ENCODE data around the gene DNTTIP2. TPM values are rescaled to one million over a fixed set of nuclear protein-coding genes. Genes with fewer than 3 reads are reported as not detected.

DNTTIP2 gene
- total RNA-seq, 1 experiment from 2014 or later, result 66.1 TPM

GRCh38 chr1:93820554-93821422 lies 58.2 kb downstream of the DNTTIP2 start:
- Histone ChIP-seq H3K4me3 (replicated peaks in 1 of 2; ENCODE audit: low read depth in 1 of 2, low read length in 2 of 2) (no peak overlapping the region), H4K20me1 (ENCODE audit: insufficient read depth) (no peaks in the 10 kb centered on the region), H3K4me2 (ENCODE audit: low read length) (no peak overlapping the region), H3K27ac (ENCODE audit: low read depth, low read length) (no peak overlapping the region), H3K4me1 (ENCODE audit: control insufficient read depth in 1 of 2, insufficient read depth in 2 of 2, low read length in 2 of 2) (peaks cover 0 to 20% of the 10 kb centered on the region in 2 experiments; a peak in 1 of 4 replicates), H3K9me3 (ENCODE audit: control insufficient read depth in 1 of 2, insufficient read depth in 1 of 2, low read depth in 1 of 2, low read length in 2 of 2) (no peaks in the 10 kb centered on the region), H3K9me2 (ENCODE audit: insufficient read depth) (no peaks in the 10 kb centered on the region), H3K9ac (ENCODE audit: low read length) (no peak overlapping the region), H3K36me3 (ENCODE audit: control insufficient read depth in 1 of 2, insufficient read depth in 2 of 2, low read length in 2 of 2) (no peaks in the 10 kb centered on the region), H2AFZ (ENCODE audit: low read depth, low read length, poor library complexity, severe bottlenecking) (no peak overlapping the region), H3K27me3 (ENCODE audit: insufficient read depth, low read length) (no peaks in the 10 kb centered on the region), H3K79me2 (ENCODE audit: insufficient read depth, low read length) (no peaks in the 10 kb centered on the region)
- POLR2A ChIA-PET, result no interaction called here
- intact Hi-C loops (cut with micrococcal nuclease), result no loop called here
- RAD21 ChIA-PET (ENCODE audit: low non-redundant PET in 1 of 2, low total read pairs in 2 of 2, uncharacterized antibody in 2 of 2, unreplicated experiment in 2 of 2), result no interaction called here
- ATAC-seq (no peak), DNase-seq (ENCODE audit: low read depth, low spot score) (no peak)
- BruUV-seq (replicated peaks), result no TSS peak
- TF ChIP-seq SP1 (IDR thresholded peaks at IDR 0.05; ENCODE audit: low read depth) (no peak), CBX3 (IDR thresholded peaks at IDR 0.05; ENCODE audit: low read depth) (no peak), SIN3A (IDR thresholded peaks at IDR 0.05; ENCODE audit: low read depth) (no peak)
- CTCF ChIA-PET, result interaction anchor here (2.2 kb wide), 1 partner anchor 23 kb away, joined by 6 read pairs; no protein-coding TSS in a partner anchor

GRCh38 chr1:93818570-93818959 lies 60.4 kb downstream of the DNTTIP2 start:
- Histone ChIP-seq H2AFZ (ENCODE audit: low read depth, low read length, poor library complexity, severe bottlenecking) (no peak overlapping the region), H3K27me3 (ENCODE audit: insufficient read depth, low read length) (no peaks in the 10 kb centered on the region), H3K9me2 (ENCODE audit: insufficient read depth) (no peaks in the 10 kb centered on the region), H3K4me3 (replicated peaks in 1 of 2; ENCODE audit: low read depth in 1 of 2, low read length in 2 of 2) (no peak overlapping the region), H3K79me2 (ENCODE audit: insufficient read depth, low read length) (no peaks in the 10 kb centered on the region), H3K4me2 (ENCODE audit: low read length) (no peak overlapping the region), H3K9ac (ENCODE audit: low read length) (no peak overlapping the region), H3K27ac (ENCODE audit: low read depth, low read length) (no peak overlapping the region), H3K36me3 (ENCODE audit: control insufficient read depth in 1 of 2, insufficient read depth in 2 of 2, low read length in 2 of 2) (no peaks in the 10 kb centered on the region), H3K9me3 (ENCODE audit: control insufficient read depth in 1 of 2, insufficient read depth in 1 of 2, low read depth in 1 of 2, low read length in 2 of 2) (no peaks in the 10 kb centered on the region), H4K20me1 (ENCODE audit: insufficient read depth) (no peaks in the 10 kb centered on the region), H3K4me1 (ENCODE audit: control insufficient read depth in 1 of 2, insufficient read depth in 2 of 2, low read length in 2 of 2) (peaks cover 3 to 36% of the 10 kb centered on the region in 2 experiments; a peak in 3 of 4 replicates)
- no peak for DNase-seq (ENCODE audit: low read depth, low spot score)
- BruUV-seq (replicated peaks), result no TSS peak
- ATAC-seq, result no peak
- RAD21 ChIA-PET (ENCODE audit: low non-redundant PET in 1 of 2, low total read pairs in 2 of 2, uncharacterized antibody in 2 of 2, unreplicated experiment in 2 of 2), result no interaction called here
- CTCF ChIA-PET, result interaction anchor here (3.0 kb wide), 1 partner anchor 189 kb away, joined by 12 read pairs; no protein-coding TSS in a partner anchor
- intact Hi-C loops (cut with micrococcal nuclease), result loop anchor here (10.0 kb wide), 2 partner anchors 374 to 514 kb away; partner anchors contain the start of gene FNBP1L
- POLR2A ChIA-PET, result no interaction called here
- TF ChIP-seq ATF3 (IDR thresholded peaks at IDR 0.05), result no peak
- TF ChIP-seq REST (IDR thresholded peaks at IDR 0.05; ENCODE audit: low read depth), result no peak
- TF ChIP-seq TCF7L2 (IDR thresholded peaks at IDR 0.05; ENCODE audit: borderline replicate concordance, extremely low read depth, insufficient read depth, insufficient read length), result no peak
- no peak for TF ChIP-seq POLR2AphosphoS5 (IDR thresholded peaks at IDR 0.05; ENCODE audit: low read depth, low read length)
- TF ChIP-seq EZH2phosphoT487 (IDR thresholded peaks at IDR 0.05; ENCODE audit: borderline replicate concordance), result no peak
- no peak for TF ChIP-seq SRF (IDR thresholded peaks at IDR 0.05; ENCODE audit: low read depth)
- no peak for TF ChIP-seq SIN3A (IDR thresholded peaks at IDR 0.05; ENCODE audit: low read depth)
- TF ChIP-seq JUND (IDR thresholded peaks at IDR 0.05), result no peak
- no peak for TF ChIP-seq ZFX (IDR thresholded peaks at IDR 0.05)
- TF ChIP-seq ZNF274 (IDR thresholded peaks at IDR 0.05; ENCODE audit: low read depth, low read length), result no peak
- TF ChIP-seq EGR1 (IDR thresholded peaks at IDR 0.05; ENCODE audit: low read depth), result no peak
- no peak for TF ChIP-seq POLR2A (IDR thresholded peaks at IDR 0.05; ENCODE audit: borderline replicate concordance, extremely low read depth, insufficient read depth, insufficient read length)
- TF ChIP-seq SP1 (IDR thresholded peaks at IDR 0.05; ENCODE audit: low read depth), result no peak
- TF ChIP-seq CEBPB (IDR thresholded peaks at IDR 0.05; ENCODE audit: low read depth), result no peak
- no peak for TF ChIP-seq ELF1 (IDR thresholded peaks at IDR 0.05; ENCODE audit: borderline replicate concordance, low read depth)
- no peak for TF ChIP-seq YY1 (IDR thresholded peaks at IDR 0.05; ENCODE audit: extremely low read depth, insufficient replicate concordance, low read depth, low read length)

All from HCT116 (cell line).